Measurements from ENCODE around the gene TTLL11.
A peak's percentile ranks its signal among the peaks of the same experiment; 100 is the strongest.

TTLL11 gene

GRCh38 chr9:122109035-122109813 is 16.1 kb upstream of the TTLL11 start:
- DNase-seq, result no peak

- DNase-seq, result no peak
Measured at GRCh38 chr9:122107291-122107805, 14.2 kb upstream of the TTLL11 start.

- DNase-seq, result no peak
Measured at GRCh38 chr9:122106576-122106975, 13.5 kb upstream of the TTLL11 start.

- DNase-seq, result no peak
Measured at GRCh38 chr9:122103985-122104384, 10.9 kb upstream of the TTLL11 start.

- no peak for DNase-seq
Measured at GRCh38 chr9:122102156-122102555, 9.0 kb upstream of the TTLL11 start.

GRCh38 chr9:122100756-122101155 is 7.6 kb upstream of the TTLL11 start:
- no peak for DNase-seq

- DNase-seq, result peak; percentile 74
Measured at GRCh38 chr9:122099271-122099869, 6.3 kb upstream of the TTLL11 start.

- no peak for DNase-seq
Measured at GRCh38 chr9:122097679-122098315, 4.7 kb upstream of the TTLL11 start.

- no peak for DNase-seq
Measured at GRCh38 chr9:122096620-122097415, 3.7 kb upstream of the TTLL11 start.

GRCh38 chr9:122095010-122095767 is 2.1 kb upstream of the TTLL11 start:
- DNase-seq, result peak; percentile 47

- DNase-seq, result no peak
Measured at GRCh38 chr9:122091682-122092592, 1.2 kb downstream of the TTLL11 start.

- no peak for DNase-seq
Measured at GRCh38 chr9:122090981-122091380, 2.1 kb downstream of the TTLL11 start.

- no peak for DNase-seq
Measured at GRCh38 chr9:122090287-122090883, 2.7 kb downstream of the TTLL11 start.

GRCh38 chr9:122088880-122089706 is 4.0 kb downstream of the TTLL11 start:
- DNase-seq, result no peak

- no peak for DNase-seq
Measured at GRCh38 chr9:122087406-122088200, 5.5 kb downstream of the TTLL11 start.

- DNase-seq, result no peak
Measured at GRCh38 chr9:122086873-122087272, 6.2 kb downstream of the TTLL11 start.

- DNase-seq, result no peak
Measured at GRCh38 chr9:122085260-122085659, 7.8 kb downstream of the TTLL11 start.

- no peak for DNase-seq
Measured at GRCh38 chr9:122084026-122084675, 9.0 kb downstream of the TTLL11 start.

Measured in stimulated activated CD4-positive, alpha-beta T cell treated with anti-CD3 and anti-CD28 coated beads, Interleukin-1b, Interleukin-23, amount 100 ng/mL, for 48 hours (primary cell).